Stimulated activated CD8-positive, alpha-beta memory T cell treated with anti-CD3 and anti-CD28 coated beads, Interleukin-12 subunit alpha, Interleukin-12 subunit beta, amount 100 ng/mL, for 4 hours (primary cell): ENCODE measurements around the gene PRR33.
A peak's percentile ranks its signal among the peaks of the same experiment; 100 is the strongest.

Source experiments
- DNase-seq: peaks from one replicate; pipeline ENCODE4 v3.0.0-alpha.2; 2020; ENCODE audit warnings: low read depth

PRR33 gene

GRCh38 chr11:1862588-1863351 lies 28.9 kb downstream of the PRR33 start:
- no peak for DNase-seq

- DNase-seq: no peak
Observed at GRCh38 chr11:1861435-1862411, 30.0 kb downstream of the PRR33 start.

- DNase-seq: no peak
Observed at GRCh38 chr11:1860108-1860507, 31.6 kb downstream of the PRR33 start.

- DNase-seq: no peak
Observed at GRCh38 chr11:1859004-1859403, 32.7 kb downstream of the PRR33 start.

- DNase-seq: no peak
Observed at GRCh38 chr11:1858576-1858975, 33.1 kb downstream of the PRR33 start.

GRCh38 chr11:1858154-1858553 lies 33.5 kb downstream of the PRR33 start:
- DNase-seq: no peak

- no peak for DNase-seq
Observed at GRCh38 chr11:1857064-1857463, 34.6 kb downstream of the PRR33 start.

- DNase-seq: no peak
Observed at GRCh38 chr11:1856306-1857005, 35.2 kb downstream of the PRR33 start.

- no peak for DNase-seq
Observed at GRCh38 chr11:1855886-1856265, 35.8 kb downstream of the PRR33 start.

GRCh38 chr11:1854949-1855885 lies 36.5 kb downstream of the PRR33 start:
- no peak for DNase-seq

GRCh38 chr11:1854132-1854948 lies 37.4 kb downstream of the PRR33 start:
- no peak for DNase-seq

GRCh38 chr11:1853376-1854131 lies 38.1 kb downstream of the PRR33 start:
- no peak for DNase-seq

- peak; percentile 71 for DNase-seq
Observed at GRCh38 chr11:1852877-1853276, 38.8 kb downstream of the PRR33 start, which contains the start of gene LSP1. Gene LSP1 (plus strand): TSS chr11:1853084. CDS start chr11:1853145, 61 bp downstream.

- DNase-seq: no peak
Observed at GRCh38 chr11:1852271-1852876, 39.3 kb downstream of the PRR33 start.

- DNase-seq: no peak
Observed at GRCh38 chr11:1851468-1852180, 40.1 kb downstream of the PRR33 start.

- no peak for DNase-seq
Observed at GRCh38 chr11:1848640-1849430, 42.9 kb downstream of the PRR33 start.

GRCh38 chr11:1847926-1848639 lies 43.6 kb downstream of the PRR33 start:
- DNase-seq: no peak
